Left renal cortex interstitium (tissue), 4 donors: ENCODE measurements around the gene SLC39A11. TPM values are rescaled to one million over a fixed set of nuclear protein-coding genes. Genes with fewer than 3 reads are reported as not detected.
A peak's percentile ranks its signal among the peaks of the same experiment; 100 is the strongest.
"Not testable (repeated sequence)": the region's sequence is repeated elsewhere in the genome, so short reads cannot be mapped to it uniquely, and the experiment has no call there.

Experiments
- DNase-seq, 4 donors: peaks; one replicate each; pipeline ENCODE4 v3.0.0-alpha.2; 2013; ENCODE audit warnings: low read depth in 4 of 4, low spot score in 2 of 4, missing footprints in 1 of 4
- polyA plus RNA-seq, 4 donors: library from polyadenylated mRNA; unstranded; fragments of 120-200 nt; gene quantifications; one replicate each; pipeline ENCODE4 v1.2.1, GENCODE V29; 2013; ENCODE audit not compliant: insufficient read length in 4 of 4

SLC39A11 gene
- polyA plus RNA-seq, 4 donors = 23.6 to 28.4 (median 26.0) TPM

- no peak for DNase-seq
Observed at GRCh38 chr17:73112246-73112645, 19.8 kb upstream of the SLC39A11 start.

- DNase-seq = no peak
Observed at GRCh38 chr17:73111386-73111785, 18.9 kb upstream of the SLC39A11 start.

- peak in 1 of 4 donors; percentile 13 for DNase-seq
Observed at GRCh38 chr17:73107191-73107590, 14.7 kb upstream of the SLC39A11 start.

- no peak for DNase-seq
Observed at GRCh38 chr17:73105431-73105830, 12.9 kb upstream of the SLC39A11 start.

- DNase-seq = no peak
Observed at GRCh38 chr17:73104450-73104849, 12.0 kb upstream of the SLC39A11 start.

- no peak for DNase-seq
Observed at GRCh38 chr17:73103641-73104335, 11.3 kb upstream of the SLC39A11 start.

GRCh38 chr17:73101031-73101430 lies 8.5 kb upstream of the SLC39A11 start:
- no peak for DNase-seq

DNA sequence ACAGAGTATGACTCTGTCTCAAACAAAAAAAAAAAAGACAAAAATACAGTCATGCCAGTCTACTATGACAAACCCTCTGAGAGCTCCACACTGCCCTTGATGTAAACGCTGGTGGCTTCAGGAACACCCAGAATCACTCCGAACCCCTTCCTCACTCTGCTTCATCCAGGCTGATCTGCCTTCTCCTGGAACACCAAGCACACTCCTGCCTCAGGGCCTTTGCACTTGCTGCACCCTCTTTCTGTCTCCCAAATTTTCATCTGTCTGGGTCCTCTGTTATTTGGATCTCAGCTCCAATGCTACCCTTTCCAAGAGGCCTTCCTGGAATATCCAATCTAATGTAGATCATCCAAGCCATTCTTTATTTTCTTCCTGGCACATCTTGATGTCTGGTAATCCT lies 7.9 kb upstream of the SLC39A11 start:
- no peak for DNase-seq

- no peak for DNase-seq
Observed at GRCh38 chr17:73099511-73099910, 7.0 kb upstream of the SLC39A11 start.

DNA sequence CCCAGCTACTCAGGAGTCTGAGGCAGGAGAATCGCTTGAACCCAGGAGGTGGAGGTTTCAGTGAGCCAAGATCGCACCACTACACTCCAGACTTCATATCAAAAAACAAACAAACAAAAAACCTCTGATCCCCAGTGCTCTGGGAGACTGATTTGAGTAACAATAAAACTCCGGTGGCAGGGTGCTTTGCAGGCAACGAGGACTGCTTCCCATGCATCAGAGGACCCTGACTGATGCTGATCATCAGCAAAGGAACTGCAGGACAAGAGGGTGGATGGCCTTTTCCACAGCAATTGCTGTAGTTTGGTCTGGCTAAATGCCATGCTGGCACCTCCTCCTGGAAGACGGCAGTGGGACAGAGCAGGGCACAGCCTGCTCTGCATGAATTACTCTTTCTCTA lies 6.4 kb upstream of the SLC39A11 start:
- DNase-seq = no peak

DNA sequence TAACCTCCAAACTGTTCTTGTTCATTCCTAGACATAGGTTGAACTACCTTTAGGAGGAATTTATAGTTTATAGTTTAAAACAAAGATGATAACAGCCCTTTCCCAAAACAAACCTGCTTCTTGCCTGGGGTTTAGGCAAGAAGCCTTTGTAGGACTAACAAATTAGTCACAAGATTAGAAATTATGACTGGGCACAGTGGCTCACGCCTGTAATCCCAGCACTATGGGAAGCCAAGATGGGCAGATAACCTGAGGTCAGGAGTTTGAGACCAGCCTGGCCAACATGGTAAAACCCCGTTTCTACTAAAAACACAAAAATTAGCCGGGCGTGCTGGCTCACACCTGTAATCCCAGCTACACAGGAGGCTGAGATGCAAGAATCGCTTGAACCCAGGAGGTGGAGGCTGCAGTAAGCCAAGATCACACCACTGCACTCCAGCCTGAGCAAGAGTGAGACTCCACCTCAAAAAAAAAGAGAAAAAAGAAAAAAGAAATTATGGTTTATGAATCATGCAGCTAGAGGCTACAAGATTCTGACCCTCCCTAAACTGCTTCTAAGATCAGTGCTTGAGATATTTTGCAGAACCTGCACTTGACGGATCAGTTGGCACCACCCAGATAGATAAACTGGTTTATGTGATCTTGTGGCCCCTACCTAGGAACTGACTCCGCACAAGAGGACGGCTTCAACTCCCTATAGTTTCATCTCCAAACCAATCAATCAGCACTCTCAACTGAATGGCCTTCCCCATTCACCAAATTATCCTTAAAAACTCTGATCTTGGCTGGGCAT lies 5.7 kb upstream of the SLC39A11 start:
- DNase-seq = not testable (repeated sequence)

GRCh38 chr17:73096866-73097265 lies 4.4 kb upstream of the SLC39A11 start:
- no peak for DNase-seq

DNA sequence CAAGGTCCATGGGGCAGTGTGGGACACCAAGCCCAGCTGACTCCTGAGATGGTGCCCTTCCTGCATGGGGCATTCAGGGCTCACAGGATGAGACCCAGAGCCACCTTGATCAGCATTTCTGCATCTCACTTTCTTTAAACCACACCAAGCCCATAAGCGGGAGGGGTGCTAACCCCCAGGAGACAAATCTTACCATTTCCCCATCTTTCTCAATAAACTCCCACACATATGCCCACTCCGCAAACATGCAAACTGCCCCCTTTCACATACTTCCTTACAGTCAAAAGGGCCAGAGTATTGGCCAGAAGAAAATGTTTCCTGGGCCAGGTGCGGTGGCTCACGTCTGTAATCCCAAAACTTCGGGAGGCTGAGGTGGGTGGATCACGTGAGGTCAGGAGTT lies 3.7 kb upstream of the SLC39A11 start:
- DNase-seq = no peak

DNA sequence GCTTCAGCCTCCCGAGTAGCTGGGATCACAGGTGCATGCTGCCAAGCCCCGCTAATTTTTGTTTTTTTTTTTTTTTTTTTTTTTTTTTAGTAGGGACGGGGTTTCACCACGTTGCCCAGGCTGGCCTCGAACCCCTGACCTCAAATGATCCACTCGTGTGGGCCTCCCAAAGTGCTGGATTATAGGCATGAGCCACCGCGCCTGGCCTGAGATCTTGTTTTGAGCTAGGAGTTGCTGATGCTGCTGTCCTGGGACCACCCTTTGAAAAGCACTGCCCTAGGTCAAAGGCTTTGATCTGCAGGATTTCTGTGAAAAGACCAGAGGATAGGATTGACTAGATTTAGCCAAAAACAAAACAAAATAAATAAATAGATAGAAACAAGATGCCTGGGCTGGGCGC lies 798 bp upstream of the SLC39A11 start:
- no peak for DNase-seq

DNA sequence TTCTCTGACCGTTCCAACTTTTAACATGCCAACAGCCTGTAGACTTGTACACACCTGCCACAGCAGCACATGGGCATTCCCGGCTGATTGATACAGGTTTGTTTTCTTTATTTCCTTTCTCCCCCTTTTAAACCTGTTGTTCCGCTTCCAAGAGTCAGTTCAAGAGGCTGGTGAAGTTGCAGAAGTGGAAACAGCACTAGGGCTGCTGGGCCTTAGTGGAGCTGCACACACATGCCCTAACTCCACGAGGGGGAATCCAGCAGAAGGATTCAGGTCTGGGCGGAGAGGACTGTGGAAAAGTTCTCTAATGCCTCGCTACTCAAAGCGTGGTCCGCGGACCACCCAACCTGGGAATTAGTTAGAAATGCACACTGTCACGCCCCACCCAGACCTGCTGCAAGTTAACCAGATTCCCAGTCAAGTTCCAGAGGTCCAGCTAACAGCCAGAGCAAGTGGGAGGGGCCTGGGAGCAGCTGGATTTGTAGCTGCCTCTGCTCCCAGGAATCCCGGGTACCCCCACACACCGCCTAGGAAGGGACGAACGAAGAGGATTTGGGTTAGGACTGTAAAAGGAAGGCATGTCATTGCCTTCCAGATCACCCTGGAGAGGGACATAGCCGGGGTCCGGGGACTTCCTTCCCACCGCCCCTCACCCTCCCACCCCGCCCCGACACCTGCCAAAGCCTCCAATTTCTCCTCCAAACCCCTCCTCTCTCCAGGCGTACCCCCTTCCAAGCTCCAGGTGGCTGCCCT lies 542 bp downstream of the SLC39A11 start:
- DNase-seq = no peak

DNA sequence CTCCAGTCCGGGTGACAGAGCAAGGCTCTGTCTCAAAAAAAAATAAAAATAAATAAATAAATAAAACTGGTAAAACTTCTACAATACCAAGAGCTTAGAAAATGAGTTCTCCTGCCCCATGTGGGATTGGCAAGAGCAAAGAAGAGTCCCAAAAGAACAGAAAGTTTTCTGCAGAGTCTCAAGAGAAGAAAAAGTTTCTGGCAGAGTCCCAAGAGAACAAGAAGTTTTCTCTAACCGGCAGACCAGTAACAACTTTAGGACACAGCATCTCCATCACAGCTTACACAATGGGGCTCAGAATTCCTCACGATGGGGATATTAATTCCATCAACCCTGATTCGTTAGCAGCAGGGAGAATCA lies 1.1 kb downstream of the SLC39A11 start:
- DNase-seq = no peak

GRCh38 chr17:73090396-73091202 lies 1.9 kb downstream of the SLC39A11 start:
- no peak for DNase-seq

GRCh38 chr17:73089322-73090317 lies 2.9 kb downstream of the SLC39A11 start:
- DNase-seq = no peak

GRCh38 chr17:73088561-73088960 lies 3.9 kb downstream of the SLC39A11 start:
- no peak for DNase-seq
